Body of pancreas (tissue), 4 donors: ENCODE data around the gene BSND.

ENCODE experiments used
- CTCF ChIP-seq, 7 experiments: fragments of 450-650 bp in 4 of 7; fragments of 200-600 bp in 3 of 7; sonication (generic) in 3 of 7; IDR thresholded peaks; one replicate each; pipeline ENCODE4 v1.5.1; 2016 to 2019; ENCODE audit warnings: antibody characterized with exemption in 7 of 7
- POLR2A ChIP-seq, 3 donors: fragments of 450-650 bp; IDR thresholded peaks; one replicate each; pipeline ENCODE4 v1.6.1; 2016; ENCODE audit warnings: antibody characterized with exemption in 3 of 3, mild to moderate bottlenecking in 2 of 3

- TF ChIP-seq POLR2A (IDR thresholded peaks at IDR 0.05) (no peak), CTCF (IDR thresholded peaks at IDR 0.05) (no peak)
These were observed 28.9 kb upstream of the BSND start for GRCh38 chr1:54969879-54970278.
